PFSK-1 (cell line): ENCODE data around the gene AJAP1.

Source experiments
- FOXP2 ChIP-seq: optimal IDR thresholded peaks from 2 replicates; pipeline ENCODE3; 2011; ENCODE audit warnings: borderline replicate concordance, control low read depth, inconsistent platforms; ENCODE audit not compliant: insufficient read depth; ENCODE audit errors: extremely low read length, extremely low read depth
- POLR2AphosphoS5 ChIP-seq: IDR thresholded peaks from 2 replicates; pipeline ENCODE4 v1.6.1; 2012; ENCODE audit warnings: low read depth, mild to moderate bottlenecking, control low read depth, low read length, moderate library complexity
- REST ChIP-seq, 2 experiments: IDR thresholded peaks; 2 replicates each; pipeline versions ENCODE4 v1.6.1 to v1.8.0; 2011 to 2012; ENCODE audit warnings: low read depth in 2 of 2, low read length in 2 of 2, control low read depth in 1 of 2, inconsistent platforms in 1 of 2, mild to moderate bottlenecking in 1 of 2, moderate library complexity in 1 of 2; ENCODE audit not compliant: insufficient read depth in 1 of 2
- SIN3A ChIP-seq: IDR thresholded peaks from 2 replicates; pipeline ENCODE4 v1.6.1; 2012; ENCODE audit warnings: mild to moderate bottlenecking, low read length, moderate library complexity, borderline replicate concordance; ENCODE audit not compliant: insufficient read depth
- TAF1 ChIP-seq: IDR thresholded peaks from 2 replicates; pipeline ENCODE4 v1.6.1; 2012; ENCODE audit warnings: low read length, control low read depth, borderline replicate concordance; ENCODE audit not compliant: insufficient read depth

AJAP1 gene

GRCh38 chr1:4728319-4729089, 74.1 kb downstream of the AJAP1 start:
- TF ChIP-seq POLR2AphosphoS5: no peak
- TF ChIP-seq SIN3A: no peak
- no peak for TF ChIP-seq TAF1
- no peak for TF ChIP-seq FOXP2
- no peak for TF ChIP-seq REST (IDR thresholded peaks at IDR 0.05; ENCODE audit: insufficient read depth in 1 of 2, low read depth in 2 of 2, low read length in 2 of 2)

- TF ChIP-seq TAF1: no peak
- no peak for TF ChIP-seq POLR2AphosphoS5
- no peak for TF ChIP-seq FOXP2
- TF ChIP-seq REST (IDR thresholded peaks at IDR 0.05; ENCODE audit: insufficient read depth in 1 of 2, low read depth in 2 of 2, low read length in 2 of 2): no peak
- no peak for TF ChIP-seq SIN3A
These were observed 74.7 kb downstream of the AJAP1 start for GRCh38 chr1:4729090-4729471.

- TF ChIP-seq TAF1 (no peak), SIN3A (no peak), REST (IDR thresholded peaks at IDR 0.05; ENCODE audit: insufficient read depth in 1 of 2, low read depth in 2 of 2, low read length in 2 of 2) (no peak), POLR2AphosphoS5 (no peak), FOXP2 (no peak)
These were observed 75.7 kb downstream of the AJAP1 start for GRCh38 chr1:4730078-4730477.

- no peak for TF ChIP-seq POLR2AphosphoS5
- TF ChIP-seq FOXP2: no peak
These were observed 79.2 kb downstream of the AJAP1 start for GRCh38 chr1:4733446-4734177.

- no peak for TF ChIP-seq POLR2AphosphoS5
- TF ChIP-seq SIN3A: no peak
- no peak for TF ChIP-seq REST (IDR thresholded peaks at IDR 0.05; ENCODE audit: insufficient read depth in 1 of 2, low read depth in 2 of 2, low read length in 2 of 2)
- no peak for TF ChIP-seq TAF1
- no peak for TF ChIP-seq FOXP2
These were observed 79.8 kb downstream of the AJAP1 start for GRCh38 chr1:4734219-4734618.
